Umbilical cord (tissue), 2 donors: ENCODE measurements around the gene KLHL40. TPM values are rescaled to one million over a fixed set of nuclear protein-coding genes. Genes with fewer than 3 reads are reported as not detected.

Source experiments
- DNase-seq: peaks from one replicate; pipeline ENCODE4 v3.0.0-alpha.2; 2015; ENCODE audit warnings: low spot score
- total RNA-seq: library from RNA; depleted of rRNA; stranded (reverse); fragments of >200 nt; gene quantifications from one replicate; pipeline ENCODE4 v1.2.3, GENCODE V29; 2014; ENCODE audit warnings: low replicate concordance; ENCODE audit not compliant: insufficient read depth

The KLHL40 gene
- total RNA-seq, 1 donor from 2014 or later: not detected

DNA sequence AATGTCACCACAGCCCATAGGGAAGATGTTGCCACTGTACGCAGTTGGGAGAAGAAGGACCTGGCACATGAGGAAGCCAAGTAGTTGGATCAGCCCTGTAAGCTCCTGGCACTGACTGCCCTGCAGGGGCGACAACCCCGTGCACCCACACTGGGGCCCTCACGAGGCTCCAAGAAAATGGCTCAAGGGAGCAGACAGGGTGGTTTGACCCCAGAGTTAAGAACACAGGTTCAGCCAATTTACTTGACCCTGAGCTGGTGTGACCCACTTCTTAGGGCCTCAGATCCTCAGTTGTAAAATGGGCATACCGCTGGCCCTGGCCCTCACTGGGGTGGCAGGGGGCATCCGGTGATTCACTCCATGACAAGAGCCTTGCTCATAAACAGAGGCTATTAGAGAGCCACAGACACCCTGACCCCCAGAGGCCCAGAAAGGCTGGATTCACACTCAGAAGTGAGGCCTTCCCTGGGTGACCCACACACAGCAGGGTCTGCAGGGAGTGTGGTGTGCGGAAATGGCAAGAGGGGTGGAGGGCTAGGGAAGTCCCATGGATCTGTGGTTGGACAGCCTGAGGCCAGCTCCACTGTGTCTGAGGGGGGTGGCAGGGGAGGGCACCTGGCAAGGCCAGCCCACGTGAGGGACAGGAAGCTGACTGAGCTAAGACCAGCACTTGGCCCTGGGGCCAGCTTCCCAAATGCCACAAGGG is 19.0 kb downstream of the KLHL40 start:
- DNase-seq: no peak

- DNase-seq: no peak
These were observed 19.9 kb downstream of the KLHL40 start for GRCh38 chr3:42705058-42705767.

- no peak for DNase-seq
These were observed 20.7 kb downstream of the KLHL40 start for GRCh38 chr3:42705962-42706585.

GRCh38 chr3:42706721-42707619 is 21.6 kb downstream of the KLHL40 start:
- no peak for DNase-seq

- no peak for DNase-seq
These were observed 22.5 kb downstream of the KLHL40 start for GRCh38 chr3:42707620-42708355.

DNA sequence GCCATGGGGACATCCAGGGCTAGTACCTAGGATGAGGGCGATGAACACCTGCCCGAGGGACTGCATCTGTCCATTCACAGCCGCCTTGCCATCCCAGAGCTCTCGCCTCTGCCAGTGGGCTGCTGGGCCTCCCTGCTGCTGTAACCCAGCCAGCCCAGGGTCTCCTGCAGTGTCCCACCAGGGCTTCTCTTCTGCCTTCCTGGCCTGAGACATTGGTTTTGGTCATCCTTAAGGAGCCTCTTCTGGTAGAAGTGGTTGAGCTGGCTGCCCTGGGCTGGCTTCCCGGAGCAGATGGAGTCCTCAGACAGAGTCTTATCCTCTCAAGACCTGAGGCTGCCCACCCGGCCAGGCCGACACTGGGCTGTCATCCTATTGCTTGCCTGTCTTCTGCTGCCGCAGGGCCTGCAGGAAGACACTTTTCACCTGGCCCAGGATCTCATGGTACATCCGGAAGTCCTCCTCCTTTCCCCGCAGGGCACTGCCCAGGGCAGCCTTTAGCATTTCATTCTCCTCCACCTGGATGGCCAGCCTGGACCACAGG is 23.3 kb downstream of the KLHL40 start:
- no peak for DNase-seq

- DNase-seq: no peak
These were observed 24.3 kb downstream of the KLHL40 start for GRCh38 chr3:42709621-42710020.

DNA sequence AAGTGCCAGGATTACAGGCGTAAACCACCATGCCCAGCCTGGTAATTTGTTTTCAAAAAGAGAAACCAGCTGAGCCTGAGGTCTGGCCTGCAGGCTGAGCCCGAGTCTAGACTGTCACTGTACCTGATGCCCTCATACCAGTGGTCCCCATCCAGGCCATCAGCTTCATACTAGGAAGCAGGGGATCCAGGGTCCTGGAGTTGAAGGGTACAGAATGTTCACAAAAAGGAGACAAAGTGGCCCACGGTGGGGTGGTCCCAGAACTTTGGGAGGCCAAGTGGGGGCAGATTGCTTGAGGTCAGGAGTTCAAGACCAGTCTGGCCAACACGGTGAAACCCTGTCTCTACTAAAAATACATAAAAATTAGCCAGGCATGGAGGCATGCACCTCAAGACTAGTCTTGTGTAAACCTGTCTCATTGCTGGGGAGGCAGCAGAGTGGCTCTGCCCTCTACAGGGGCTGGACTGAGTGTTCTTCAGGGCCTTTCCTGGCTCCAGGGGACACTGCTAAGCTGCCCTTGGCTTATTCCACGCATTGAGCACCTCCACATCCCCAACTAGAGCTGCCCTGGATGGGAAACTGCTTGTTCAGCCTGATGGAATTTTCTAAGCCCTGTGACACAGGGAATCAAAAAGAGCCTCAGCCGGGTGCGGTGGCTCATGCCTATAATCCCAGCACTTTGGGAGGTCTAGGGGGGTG is 25.1 kb downstream of the KLHL40 start:
- no peak for DNase-seq

DNA sequence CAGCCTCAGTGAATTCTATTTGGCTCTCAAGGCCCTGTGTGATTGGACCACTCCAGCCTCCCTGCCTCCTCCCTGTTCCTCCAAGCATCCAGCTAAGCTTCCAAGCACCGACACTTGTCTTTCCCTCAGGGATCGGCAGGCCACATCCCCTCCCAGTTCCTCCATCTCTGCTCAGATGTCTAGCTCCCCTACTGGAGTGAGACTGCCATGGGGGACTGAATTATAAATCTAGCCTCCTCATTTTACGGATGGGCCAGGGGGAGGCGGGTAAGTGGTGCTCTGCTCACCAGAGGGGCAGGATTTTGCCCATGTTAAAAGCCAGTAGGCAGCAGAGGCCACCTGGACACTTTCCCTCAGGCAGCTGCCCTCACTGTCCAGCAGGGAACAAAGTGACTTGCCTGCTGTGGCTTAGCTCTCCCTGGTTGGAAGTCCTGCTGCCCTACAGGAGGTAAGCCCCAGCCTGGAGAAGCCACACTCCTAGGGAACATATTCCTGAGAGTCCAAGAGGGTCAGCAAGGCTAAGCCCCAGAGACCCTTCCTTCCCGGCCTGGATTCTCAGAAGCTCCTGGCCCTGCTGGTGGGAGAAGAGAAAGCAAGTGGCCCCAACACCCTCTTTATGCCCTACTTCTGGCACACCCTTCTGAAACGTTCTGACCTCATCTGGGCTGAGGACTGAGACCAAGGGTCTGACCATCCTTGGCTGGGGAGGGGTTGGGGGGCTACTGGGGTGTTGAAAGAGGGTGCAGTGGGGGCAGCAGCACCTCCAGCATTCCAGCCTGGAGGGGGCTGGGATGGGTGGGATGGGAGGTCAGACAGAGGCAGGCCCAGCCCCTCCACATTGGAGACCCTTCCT is 26.4 kb downstream of the KLHL40 start:
- DNase-seq: no peak

DNA sequence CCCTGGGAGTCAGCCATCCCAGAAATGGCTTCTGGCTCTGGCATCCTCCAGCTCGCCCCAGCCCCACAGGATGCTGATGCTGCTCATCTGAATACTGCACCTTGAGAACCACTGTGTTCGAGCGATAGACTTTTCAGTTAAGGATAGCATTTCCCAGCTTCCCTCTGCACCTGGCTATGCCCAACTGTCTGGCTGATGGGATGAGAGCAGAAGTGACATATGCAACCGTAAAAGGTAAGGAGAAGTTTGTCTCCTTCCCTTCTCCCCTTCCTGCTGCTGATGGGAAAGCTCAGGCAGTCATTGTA is 27.0 kb downstream of the KLHL40 start:
- DNase-seq: no peak

DNA sequence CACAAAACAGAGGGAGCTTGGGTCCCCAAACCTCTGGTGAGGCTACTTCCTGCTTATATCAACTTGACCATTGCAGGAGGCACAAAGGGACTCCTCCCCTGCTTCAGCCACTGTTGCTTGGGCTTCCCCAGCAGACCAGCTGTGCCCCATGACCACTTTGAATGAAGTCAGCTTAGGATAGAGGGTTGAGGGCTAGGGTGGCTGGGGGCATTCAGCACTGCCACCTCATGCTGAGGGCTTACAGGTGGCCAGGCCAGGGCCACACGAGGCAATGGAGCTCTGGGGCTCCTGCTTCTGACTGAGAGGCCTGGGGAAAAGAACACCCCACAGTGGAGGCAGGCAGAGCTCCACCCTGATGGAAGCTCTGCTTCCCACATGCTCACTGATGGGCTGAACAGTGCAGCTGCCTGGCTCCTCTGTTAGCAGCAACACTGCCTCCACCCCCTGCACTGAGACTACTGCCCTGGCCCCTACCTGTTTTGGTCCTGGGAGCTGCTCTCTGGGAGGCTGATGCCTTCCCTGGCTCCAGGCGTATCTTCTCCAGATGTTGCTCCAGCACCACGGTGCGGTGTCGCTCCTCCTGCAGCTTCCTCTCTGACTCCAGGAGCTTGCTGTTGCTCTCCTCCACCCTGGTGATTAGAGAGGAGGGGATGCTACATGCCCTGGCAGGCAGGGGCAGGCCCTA is 27.5 kb downstream of the KLHL40 start:
- DNase-seq: no peak

- peak; percentile 4 for DNase-seq
These were observed 28.4 kb downstream of the KLHL40 start for GRCh38 chr3:42713747-42714146.

- DNase-seq: no peak
These were observed 29.0 kb downstream of the KLHL40 start for GRCh38 chr3:42714171-42714852.

DNA sequence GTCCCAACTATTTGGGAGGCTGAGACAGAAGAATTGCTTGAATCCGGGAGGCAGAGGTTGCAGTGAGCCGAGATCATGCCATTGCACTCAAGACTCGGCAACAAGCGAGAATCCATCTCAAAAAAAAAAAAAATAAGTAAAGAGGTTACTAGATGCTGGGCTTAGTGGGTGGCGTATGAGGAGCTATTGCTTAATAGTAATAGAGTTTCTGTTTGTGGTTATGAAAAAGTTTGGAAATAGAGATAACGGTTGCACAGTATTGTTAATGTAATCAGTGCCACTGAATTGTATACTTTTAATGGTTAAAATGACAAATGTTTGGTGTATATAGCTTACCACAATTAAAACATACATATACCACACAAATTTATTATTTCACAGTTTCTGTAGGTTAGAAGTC is 32.0 kb downstream of the KLHL40 start:
- DNase-seq: no peak

- no peak for DNase-seq
These were observed 33.0 kb downstream of the KLHL40 start for GRCh38 chr3:42718338-42718737.

DNA sequence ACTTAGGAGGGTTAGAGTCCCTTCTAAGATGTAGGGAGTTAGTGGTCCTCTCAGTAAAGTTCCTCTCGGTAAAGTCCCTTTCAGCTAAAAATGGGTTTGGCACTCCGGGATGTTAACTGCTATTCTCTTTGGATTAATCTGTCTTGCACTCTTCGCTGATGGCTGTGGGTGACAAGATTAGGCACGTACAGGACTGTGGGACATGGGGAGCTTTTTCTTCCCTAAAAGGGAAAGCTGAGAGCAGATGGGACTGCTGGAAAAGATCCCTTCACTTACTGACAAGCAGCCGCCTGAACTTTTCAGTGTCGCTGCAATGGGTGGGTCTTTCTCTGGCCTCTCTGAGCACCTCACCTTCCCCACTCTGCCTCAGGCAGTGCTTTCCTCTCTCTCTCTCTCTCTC is 33.7 kb downstream of the KLHL40 start:
- DNase-seq: no peak

DNA sequence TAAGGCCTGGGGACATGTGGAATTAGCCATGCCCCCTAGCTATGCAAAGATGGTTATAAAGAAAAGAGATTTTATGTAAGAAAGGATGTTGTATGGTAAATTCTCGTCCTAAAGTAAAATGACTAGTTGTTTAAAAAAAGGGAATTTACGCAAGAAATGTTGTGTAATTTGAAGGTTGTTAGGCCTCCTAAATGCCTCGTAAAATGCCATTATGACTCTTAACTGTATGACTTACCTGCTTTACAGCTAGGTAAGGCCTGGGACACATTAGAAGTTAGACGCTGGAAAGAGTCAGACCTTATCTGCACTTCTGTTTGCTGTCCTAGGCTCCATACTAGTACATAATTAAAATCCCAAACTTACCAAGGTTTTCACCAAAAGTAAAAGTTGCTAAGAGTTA is 34.8 kb downstream of the KLHL40 start:
- DNase-seq: no peak

DNA sequence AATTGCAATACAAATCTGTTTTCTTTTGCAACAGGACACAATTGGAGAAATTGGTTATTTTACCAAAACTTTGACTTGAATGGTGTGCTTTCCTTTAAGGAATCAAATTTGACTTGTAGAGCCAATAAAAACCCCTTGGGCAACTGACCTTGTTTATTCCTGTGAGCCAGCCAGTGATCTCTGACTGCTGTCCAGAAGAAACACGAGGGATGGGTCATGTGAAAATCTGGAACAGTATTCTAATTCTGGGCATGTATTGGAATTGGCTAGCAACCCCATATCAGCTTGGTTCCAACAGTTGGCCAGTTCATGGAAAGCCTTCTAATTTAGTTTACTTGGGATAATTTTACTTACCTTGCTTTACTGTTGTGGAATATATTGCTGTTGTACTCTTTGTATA is 36.4 kb downstream of the KLHL40 start:
- DNase-seq: no peak
